GM12878 (cell line): ENCODE data around the gene TNFAIP1. TPM values are rescaled to one million over a fixed set of nuclear protein-coding genes. Genes with fewer than 3 reads are reported as not detected.

Experiments
- ATAC-seq: fragments of 200-7000 bp; cut with Tn5 transposase; 3 replicates; pipeline ENCODE4 v1.9.1; 2020; ENCODE audit warnings: mild to moderate bottlenecking, moderate library complexity
- BruUV-seq: library from RNA; stranded (reverse); fragments of 400-500 nt; replicated peaks from 2 replicates; lab custom pipeline; 2021; lab: Mats Ljungman, UMichigan
- CTCF ChIA-PET: fragments of 300-600 bp; sonication (Branson Sonifier 250); formaldehyde crosslinking; extraction: SDS; loops from one replicate; lab custom pipeline; 2021; ENCODE audit warnings: inconsistent platforms; lab: Yijun Ruan, JAX
- POLR2A ChIA-PET: fragments of 350-600 bp; formaldehyde crosslinking; extraction: SDS; loops from one replicate; lab custom pipeline; 2021; ENCODE audit warnings: inconsistent platforms; lab: Charles Lee
- RAD21 ChIA-PET: fragments of 300-600 bp; sonication (Branson Sonifier 250); formaldehyde crosslinking; loops from one replicate; lab custom pipeline; 2023; ENCODE audit warnings: antibody characterized with exemption; ENCODE audit not compliant: unreplicated experiment; lab: Charles Lee
- SMC1A ChIA-PET: fragments of 300-600 bp; sonication (Branson Sonifier 250); formaldehyde crosslinking; loops from one replicate; lab custom pipeline; 2023; ENCODE audit not compliant: unreplicated experiment, uncharacterized antibody; lab: Charles Lee
- DNase-seq: peaks from one replicate; pipeline ENCODE4 v3.0.0-alpha.2; 2011; ENCODE audit warnings: low read depth, low spot score
- FAIRE-seq: peaks from 3 replicates; lab custom pipeline; 2011; peaks lifted over from hg19 to GRCh38; lab: Jason Lieb, UNC
- H2AFZ ChIP-seq: 2 replicates; pipeline ENCODE4 v1.6.0; 2011; ENCODE audit warnings: low read depth, low read length, control low read depth; ENCODE audit not compliant: control insufficient read depth
- H3K27ac ChIP-seq: 2 replicates; pipeline ENCODE4 v1.5.1; 2011; ENCODE audit warnings: control low read depth; ENCODE audit not compliant: control insufficient read depth, insufficient read depth
- H3K27me3 ChIP-seq, 2 experiments: replicated peaks in 1 of 2; 2 replicates each; pipeline versions ENCODE4 v1.6.0 to v1.6.1; 2011; ENCODE audit warnings: low read length in 1 of 2; ENCODE audit not compliant: control insufficient read depth in 2 of 2, insufficient read depth in 2 of 2
- H3K36me3 ChIP-seq, 2 experiments: 2 replicates each; pipeline ENCODE4 v1.5.1; 2011; ENCODE audit warnings: low read length in 1 of 2; ENCODE audit not compliant: control insufficient read depth in 2 of 2, insufficient read depth in 2 of 2
- H3K4me1 ChIP-seq: 2 replicates; pipeline ENCODE4 v1.6.1; 2011; ENCODE audit warnings: mild to moderate bottlenecking, low read length, moderate library complexity, mixed read lengths; ENCODE audit not compliant: control insufficient read depth, insufficient read depth
- H3K4me2 ChIP-seq: 2 replicates; pipeline ENCODE4 v1.6.0; 2011; ENCODE audit warnings: control low read depth; ENCODE audit not compliant: control insufficient read depth, insufficient read depth
- H3K4me3 ChIP-seq: fragments of 200-600 bp; sonication (generic); 2 replicates; pipeline ENCODE4 v1.5.1; 2016
- H3K79me2 ChIP-seq: 2 replicates; pipeline ENCODE4 v1.6.0; 2011; ENCODE audit warnings: low read length; ENCODE audit not compliant: control insufficient read depth, insufficient read depth
- H3K9ac ChIP-seq: 2 replicates; pipeline ENCODE4 v1.8.0; 2011; ENCODE audit warnings: low read length, control low read depth, mixed read lengths; ENCODE audit not compliant: control insufficient read depth, insufficient read depth
- H3K9me3 ChIP-seq: replicated peaks from 3 replicates; pipeline ENCODE4 v1.5.1; 2011; ENCODE audit warnings: mild to moderate bottlenecking, low read length; ENCODE audit not compliant: control insufficient read depth, insufficient read depth
- H4K20me1 ChIP-seq: 2 replicates; pipeline ENCODE4 v1.6.0; 2011; ENCODE audit not compliant: control insufficient read depth, insufficient read depth
- BCL11A ChIP-seq: IDR thresholded peaks from 2 replicates; pipeline ENCODE4 v1.6.1; 2011; ENCODE audit warnings: low read depth, low read length
- BCLAF1 ChIP-seq: fragments of 450-650 bp; IDR thresholded peaks from 2 replicates; pipeline ENCODE4 v1.6.1; 2017; ENCODE audit warnings: antibody characterized with exemption, mild to moderate bottlenecking, moderate library complexity
- CBX3 ChIP-seq: fragments of 200-600 bp; sonication (generic); IDR thresholded peaks from 2 replicates; pipeline ENCODE4 v1.6.1; 2016; ENCODE audit warnings: low read depth, borderline replicate concordance
- CHD1 ChIP-seq: IDR thresholded peaks from 2 replicates; pipeline ENCODE4 v1.6.1; 2012; ENCODE audit warnings: low read depth, low read length, improper control_type of control experiment
- ELK1 ChIP-seq: IDR thresholded peaks from 2 replicates; pipeline ENCODE4 v1.6.1; 2012; ENCODE audit warnings: low read depth, low read length, improper control_type of control experiment
- GATAD2B ChIP-seq: fragments of 450-650 bp; conservative IDR thresholded peaks from 2 replicates; pipeline ENCODE4 v1.6.1; 2017; ENCODE audit warnings: low read depth, mild to moderate bottlenecking, moderate library complexity
- IRF4 ChIP-seq: IDR thresholded peaks from 2 replicates; pipeline ENCODE4 v1.6.1; 2011; ENCODE audit warnings: low read depth, low read length
- MTA3 ChIP-seq: IDR thresholded peaks from 2 replicates; pipeline ENCODE4 v1.6.1; 2012; ENCODE audit warnings: low read length, inconsistent platforms, borderline replicate concordance
- NFIC ChIP-seq: IDR thresholded peaks from 2 replicates; pipeline ENCODE4 v1.6.1; 2012; ENCODE audit warnings: low read depth, mild to moderate bottlenecking, inconsistent platforms, low read length, moderate library complexity
- NFYB ChIP-seq: IDR thresholded peaks from 2 replicates; pipeline ENCODE4 v1.6.1; 2011; ENCODE audit warnings: low read depth, mild to moderate bottlenecking, low read length, improper control_type of control experiment, moderate library complexity; ENCODE audit not compliant: insufficient read depth
- NR2C2 ChIP-seq: IDR thresholded peaks from 2 replicates; pipeline ENCODE4 v1.6.1; 2011; ENCODE audit warnings: borderline replicate concordance, low read depth; ENCODE audit not compliant: control insufficient read depth, insufficient read length
- RAD21 ChIP-seq: IDR thresholded peaks from 2 replicates; pipeline ENCODE4 v1.6.1; 2011; ENCODE audit warnings: mild to moderate bottlenecking, low read depth, low read length, moderate library complexity; ENCODE audit not compliant: insufficient read depth
- RELA ChIP-seq: fragments of 450-650 bp; IDR thresholded peaks from 2 replicates; pipeline ENCODE4 v1.8.0; 2014; ENCODE audit warnings: borderline replicate concordance; ENCODE audit not compliant: partially characterized antibody
- SPI1 ChIP-seq: IDR thresholded peaks from 2 replicates; pipeline ENCODE4 v1.6.1; 2011; ENCODE audit warnings: low read depth, mild to moderate bottlenecking, low read length, moderate library complexity, borderline replicate concordance; ENCODE audit not compliant: insufficient read depth
- WRNIP1 ChIP-seq: IDR thresholded peaks from 2 replicates; pipeline ENCODE4 v1.6.1; 2011; ENCODE audit warnings: low read depth, low read length, improper control_type of control experiment, borderline replicate concordance
- WGBS: methylation state at CpG from one replicate; pipeline ENCODE4 v1.1.6; 2016; ENCODE audit warnings: low lambda C conversion rate; ENCODE audit not compliant: insufficient replicate concordance, insufficient coverage; ENCODE audit errors: missing lambda C conversion rate; 5-methylcytosine and 5-hydroxymethylcytosine counted together
- in situ Hi-C: fragments of 300-500 bp; cut with MboI; formaldehyde crosslinking; loops from 9 replicates; pipeline ENCODE4 v1.14.3; 2018; ENCODE audit warnings: mixed read lengths
- intact Hi-C: fragments of 100-400 bp; cut with micrococcal nuclease; formaldehyde crosslinking; loops from one replicate; pipeline ENCODE4 v1.14.2; 2022; ENCODE audit not compliant: unreplicated experiment
- polyA plus RNA-seq, 11 experiments: library from polyadenylated mRNA; depleted of rRNA in 4 of 11; unstranded in 6 of 11; stranded (reverse) in 5 of 11; fragments of >200 nt; fragmentation: Nextera tagmentation in 4 of 11; fragmentation: Illumina TruSeq in 1 of 11; extraction: Ambion mirVana in 4 of 11; extraction: Trizol in 1 of 11; gene quantifications; 1 replicate in 1 of 11; 2 replicates in 10 of 11; pipeline versions ENCODE4 v1.2.1 to v1.2.3, GENCODE V29; 2011 to 2016; ENCODE audit warnings: inconsistent platforms in 2 of 11, missing spikeins in 2 of 11, low read depth in 1 of 11
- total RNA-seq, 4 experiments: library from RNA; depleted of rRNA in 3 of 4; stranded (reverse); fragments of >200 nt in 3 of 4; fragmentation: Illumina TruSeq in 1 of 4; extraction: Trizol in 1 of 4; gene quantifications; 2 replicates each; pipeline versions ENCODE4 v1.2.1 to v1.2.3, GENCODE V29; 2013 to 2021

TNFAIP1 gene
- total and polyA plus RNA-seq, 10 of the 15 experiments (the other 5 are each of a cell fraction or from before 2014, with no cell fraction given), result 1.8 to 16.9 (median 11.7) TPM

DNA sequence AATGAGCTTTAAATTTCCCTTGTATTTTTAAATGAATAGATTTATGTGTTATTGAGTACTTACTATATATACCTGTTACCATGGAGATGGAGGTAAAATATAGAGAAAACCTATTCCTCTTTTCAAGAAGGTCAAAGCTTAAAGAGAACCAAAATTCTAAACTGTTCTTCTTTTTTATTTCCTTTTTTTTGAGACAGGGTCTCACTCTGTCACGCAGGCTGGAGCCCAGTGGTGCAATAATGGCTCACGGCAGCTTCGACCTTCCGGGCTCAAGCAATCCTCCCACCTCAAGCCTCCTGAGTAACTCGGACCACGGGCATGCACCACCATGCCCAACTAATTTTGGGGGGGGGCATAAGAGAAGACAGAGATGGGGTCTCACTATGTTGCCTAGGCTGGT is 41.6 kb upstream of the TNFAIP1 start:
- DNase-seq, result no peak
- SMC1A ChIA-PET, result interaction anchor here (0.9 to 1.4 kb wide), 2 partner anchors 18 to 32 kb away, joined by 3 read pairs; no protein-coding TSS in a partner anchor
- WGBS, result 5% methylated on average over 6 of the region's 6 CpGs
- RAD21 ChIA-PET, result interaction anchor here (0.6 to 1.1 kb wide), 2 partner anchors 42 to 489 kb away, joined by 3 read pairs; no protein-coding TSS in a partner anchor
- no peak overlapping the region for H3K9ac ChIP-seq
- no peaks in the 10 kb centered on the region for H3K27me3 ChIP-seq
- H2AFZ ChIP-seq, result no peak overlapping the region
- ATAC-seq, result no peak
- BruUV-seq, result no TSS peak
- H3K4me2 ChIP-seq, result no peak overlapping the region
- no peaks in the 10 kb centered on the region for H3K9me3 ChIP-seq
- H3K4me3 ChIP-seq, result no peak overlapping the region
- POLR2A ChIA-PET, result interaction anchor here (1.0 kb wide), 1 partner anchor 237 kb away, joined by 3 read pairs; no protein-coding TSS in a partner anchor
- no peaks in the 10 kb centered on the region; the same call in 1 of the 2 replicates for H3K4me1 ChIP-seq
- no peak overlapping the region for H3K27ac ChIP-seq
- H3K36me3 ChIP-seq, result no peaks in the 10 kb centered on the region
- no peak for TF ChIP-seq ELK1
- no peak for TF ChIP-seq CBX3
- TF ChIP-seq SPI1, result no peak
- TF ChIP-seq RAD21, result no peak
- no peak for TF ChIP-seq NFYB
- TF ChIP-seq NR2C2, result no peak
- no peak for TF ChIP-seq GATAD2B
- no peak for TF ChIP-seq NFIC
- TF ChIP-seq WRNIP1, result no peak
- no peak for TF ChIP-seq BCL11A
- no peak for TF ChIP-seq BCLAF1
- TF ChIP-seq RELA, result no peak
- no peak for TF ChIP-seq IRF4
- no peak for TF ChIP-seq CHD1
- no peak for TF ChIP-seq MTA3
- FAIRE-seq, result no peak
- intact Hi-C loops, result no loop called here
- in situ Hi-C loops, result loop anchor here (5.0 kb wide), 1 partner anchor 48 kb away; no protein-coding TSS in a partner anchor
- CTCF ChIA-PET, result interaction anchor here (0.7 to 1.0 kb wide), 5 partner anchors 9 to 488 kb away, joined by 3 to 4 read pairs (median 3); partner anchors contain the start of gene TNFAIP1
- H3K79me2 ChIP-seq, result no peaks in the 10 kb centered on the region
- no peaks in the 10 kb centered on the region for H4K20me1 ChIP-seq
